Measurements from ENCODE around the gene DMD.

The DMD gene

DNA sequence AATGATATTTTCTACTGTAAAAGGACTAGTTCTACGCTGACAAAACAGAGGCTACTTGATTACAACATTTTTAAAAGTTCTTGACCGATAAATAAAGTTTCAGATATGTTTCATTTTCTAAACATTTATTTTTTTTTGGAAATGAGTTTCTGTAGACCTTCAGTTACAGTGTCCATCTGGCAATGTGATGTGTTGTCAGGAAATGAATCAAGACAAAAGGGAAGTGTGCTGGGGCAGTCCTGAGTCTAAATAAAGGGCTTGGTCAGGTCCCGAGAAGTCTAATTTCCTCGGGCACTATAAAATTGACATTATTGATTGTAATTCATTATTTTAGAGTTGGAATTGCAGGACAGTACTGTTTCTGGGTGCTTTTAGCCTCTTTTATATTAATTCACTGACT lies 2082.5 kb downstream of the DMD start:
- DNase-seq (ENCODE audit: low spot score): no peak

- no peak for DNase-seq (ENCODE audit: low spot score)
Observed at GRCh38 chrX:31127716-31128115, 2083.6 kb downstream of the DMD start.

DNA sequence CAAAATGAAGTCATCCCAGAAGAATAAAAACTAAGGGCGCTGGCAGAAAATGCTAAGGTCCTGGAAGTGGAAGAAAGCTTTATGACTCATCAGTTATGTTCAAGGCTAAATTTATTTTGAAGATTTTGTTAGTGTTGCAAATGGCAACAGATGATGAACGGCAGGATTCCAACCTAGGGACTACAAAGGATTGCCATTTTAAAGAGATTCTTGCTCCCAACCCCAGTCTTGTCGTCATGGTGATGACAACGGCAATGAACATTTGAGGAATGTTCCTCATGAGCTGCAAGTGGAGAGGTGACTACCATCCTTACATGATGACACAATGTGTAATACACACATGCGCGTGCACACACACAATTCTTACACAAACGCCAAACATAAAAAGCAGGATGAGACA lies 2085.1 kb downstream of the DMD start:
- DNase-seq (ENCODE audit: low spot score): no peak

- DNase-seq (ENCODE audit: low spot score): no peak
Observed at GRCh38 chrX:31124536-31124935, 2086.8 kb downstream of the DMD start.

GRCh38 chrX:31123335-31123734 lies 2088.0 kb downstream of the DMD start:
- no peak for DNase-seq (ENCODE audit: low spot score)

- DNase-seq (ENCODE audit: low spot score): no peak
Observed at GRCh38 chrX:31117266-31117665, 2094.1 kb downstream of the DMD start.

- DNase-seq (ENCODE audit: low spot score): no peak
Observed at GRCh38 chrX:31115398-31115797, 2096.0 kb downstream of the DMD start.

- DNase-seq (ENCODE audit: low spot score): no peak
Observed at GRCh38 chrX:31114858-31115257, 2096.5 kb downstream of the DMD start.

- DNase-seq (ENCODE audit: low spot score): no peak
Observed at GRCh38 chrX:31112226-31112999, 2098.9 kb downstream of the DMD start.

DNA sequence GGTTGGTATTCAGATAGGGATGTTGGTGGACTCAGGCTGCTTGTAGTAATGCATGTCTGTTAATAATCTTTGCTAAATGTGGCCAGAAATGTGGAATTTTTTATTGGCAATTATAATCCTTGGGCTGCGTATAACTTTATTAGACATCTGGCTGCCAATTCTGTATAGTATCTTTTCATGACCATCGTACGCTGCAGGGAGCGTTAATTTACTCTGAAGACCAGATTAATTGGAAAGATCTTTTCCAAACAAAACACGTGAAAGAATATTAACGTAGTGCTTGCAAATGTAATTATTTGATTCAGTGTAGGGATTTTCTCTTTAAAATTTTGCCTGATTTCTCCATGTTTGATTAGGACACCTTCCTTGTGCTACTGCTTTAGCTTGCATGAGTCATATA lies 2100.7 kb downstream of the DMD start:
- DNase-seq (ENCODE audit: low spot score): no peak

GRCh38 chrX:31099536-31100090 lies 2111.7 kb downstream of the DMD start:
- no peak for DNase-seq (ENCODE audit: low spot score)

- no peak for DNase-seq (ENCODE audit: low spot score)
Observed at GRCh38 chrX:31098079-31098478, 2113.3 kb downstream of the DMD start.

DNA sequence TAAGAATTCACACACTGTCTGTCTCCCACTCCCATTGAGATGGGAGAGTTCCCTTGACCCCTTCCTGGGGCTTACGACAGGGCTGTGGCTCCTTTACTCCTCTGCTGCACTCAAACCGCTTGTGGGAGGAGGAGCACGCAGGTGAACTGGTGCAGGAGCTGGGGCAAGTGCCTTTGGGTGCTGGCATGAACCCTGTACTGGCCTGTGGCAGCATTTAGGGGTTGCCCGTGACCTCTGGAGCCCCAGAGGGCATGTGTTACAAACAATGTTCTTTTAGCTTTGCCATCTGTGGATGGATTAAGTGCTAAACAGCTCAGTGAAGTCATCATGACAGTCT lies 2117.7 kb downstream of the DMD start:
- no peak for DNase-seq (ENCODE audit: low spot score)

GRCh38 chrX:31092970-31093638 lies 2118.2 kb downstream of the DMD start:
- DNase-seq (ENCODE audit: low spot score): no peak

DNA sequence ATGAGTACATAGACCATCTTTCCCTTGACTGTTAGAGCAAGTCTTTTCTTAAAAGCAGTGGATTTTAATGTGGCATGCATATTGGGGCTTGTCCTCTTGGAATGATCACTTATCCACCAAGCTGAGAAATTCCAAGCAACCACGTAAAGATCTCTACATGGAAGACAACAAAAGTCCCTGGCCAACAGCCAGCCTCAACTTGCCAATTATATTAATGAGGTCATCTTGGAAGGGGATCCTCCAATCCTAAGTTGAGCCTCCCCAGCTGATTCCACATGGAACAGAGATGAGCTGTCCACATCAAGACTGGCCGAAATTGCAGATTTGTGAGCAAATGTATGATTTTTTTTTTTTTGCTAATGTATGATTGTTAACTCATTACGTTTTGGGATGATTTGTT lies 2118.9 kb downstream of the DMD start:
- no peak for DNase-seq (ENCODE audit: low spot score)

DNA sequence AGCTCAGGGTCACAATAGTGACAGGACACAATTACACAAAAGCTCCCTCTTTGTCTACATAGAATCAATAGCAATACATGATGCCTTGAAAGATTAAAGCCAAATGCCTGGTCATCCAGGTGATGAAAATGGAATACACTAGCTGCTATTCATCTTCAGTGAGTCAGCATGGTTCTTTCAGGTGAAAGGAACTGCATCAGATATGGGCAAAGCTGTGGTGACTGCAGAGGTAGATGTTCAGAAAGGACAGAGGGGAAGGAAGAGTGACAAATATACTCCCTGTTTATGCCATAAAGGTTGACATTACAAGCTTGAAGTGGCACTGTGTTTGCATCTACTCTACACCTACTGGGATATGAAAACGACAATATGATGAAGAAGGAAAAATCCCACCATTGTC lies 2119.5 kb downstream of the DMD start:
- DNase-seq (ENCODE audit: low spot score): no peak

- DNase-seq (ENCODE audit: low spot score): no peak
Observed at GRCh38 chrX:31074522-31074921, 2136.8 kb downstream of the DMD start.

DNA sequence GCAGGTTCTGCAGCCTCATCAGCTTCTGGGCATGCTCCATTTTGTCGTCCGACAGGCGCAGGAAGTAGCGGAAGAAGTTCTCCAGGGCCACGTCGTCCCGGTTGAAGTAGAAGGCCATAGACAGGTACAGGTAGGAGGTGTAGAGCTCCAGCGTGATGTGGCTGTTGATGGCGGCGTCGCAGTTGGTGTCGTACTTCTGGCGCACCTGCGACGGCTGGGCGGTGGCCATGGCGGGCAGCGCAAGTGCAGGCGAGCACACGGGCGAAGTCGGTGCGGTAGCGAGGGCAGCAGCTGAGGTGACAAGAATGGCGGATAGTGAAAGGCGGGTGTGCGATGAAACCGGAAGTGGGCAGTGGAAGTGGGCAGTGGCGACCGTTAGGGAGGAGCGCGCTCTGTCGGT lies 2139.6 kb downstream of the DMD start, which contains the start of gene FTHL17:
FTHL17 (minus strand) TSS at position 317 of the 400 bp plus-strand sequence; CDS start at position 229, 88 bp downstream.
- no peak for DNase-seq (ENCODE audit: low spot score)

GRCh38 chrX:31071262-31071661 lies 2140.1 kb downstream of the DMD start:
- DNase-seq (ENCODE audit: low spot score): no peak

GRCh38 chrX:31070057-31070468 lies 2141.3 kb downstream of the DMD start:
- DNase-seq (ENCODE audit: low spot score): no peak

Data from SK-N-DZ (cell line).